Left renal cortex interstitium (tissue), 4 donors: ENCODE data around the gene GLYATL3. TPM values are rescaled to one million over a fixed set of nuclear protein-coding genes. Genes with fewer than 3 reads are reported as not detected.

Experiments used
- polyA plus RNA-seq, 4 donors: library from polyadenylated mRNA; unstranded; fragments of 120-200 nt; gene quantifications; one replicate each; pipeline ENCODE4 v1.2.1, GENCODE V29; 2013; ENCODE audit not compliant: insufficient read length in 4 of 4

The GLYATL3 gene
- polyA plus RNA-seq, 4 donors: not detected

Other genes starting within 250 kb of the GLYATL3 start
- gene MMUT, start 36.7 kb upstream of the GLYATL3 start, polyA plus RNA-seq: 10 to 100 TPM; 37.0 to 59.0 (median 50.1) TPM
- 10 to 100 TPM; 11.4 to 16.3 (median 12.6) TPM for gene CENPQ, start 36.6 kb upstream of the GLYATL3 start, polyA plus RNA-seq
- gene C6orf141, start 50.7 kb downstream of the GLYATL3 start, polyA plus RNA-seq: under 1 TPM; 0.33 to 0.98 (median 0.75) TPM
- 1 to 10 TPM in 2 of 4 donors, under 1 TPM in 2; 0.47 to 3.6 (median 1.2) TPM for gene RHAG, start 136.9 kb downstream of the GLYATL3 start, polyA plus RNA-seq
- gene CRISP2, start 213.6 kb downstream of the GLYATL3 start, polyA plus RNA-seq: under 1 TPM in 3 of 4 donors, not detected in 1; 0.10 to 0.16 (median 0.16) TPM
- under 1 TPM in 3 of 4 donors, not detected in 1; 0.16 to 0.49 (median 0.34) TPM for gene CRISP3, start 244.5 kb downstream of the GLYATL3 start, polyA plus RNA-seq